A673 (cell line): ENCODE measurements around the gene TMOD1. TPM values are rescaled to one million over a fixed set of nuclear protein-coding genes. Genes with fewer than 3 reads are reported as not detected.

Source experiments
- BruUV-seq: library from RNA; stranded (reverse); fragments of 400-500 nt; replicated peaks from 2 replicates; lab custom pipeline; 2021; lab: Mats Ljungman, UMichigan
- CTCF ChIA-PET: fragments of 300-600 bp; sonication (Branson Sonifier 250); formaldehyde crosslinking; loops from one replicate; lab custom pipeline; 2022; ENCODE audit warnings: antibody characterized with exemption; lab: Charles Lee
- POLR2A ChIA-PET: fragments of 300-600 bp; sonication (Branson Sonifier 250); formaldehyde crosslinking; loops from one replicate; lab custom pipeline; 2022; ENCODE audit warnings: antibody characterized with exemption; ENCODE audit not compliant: low non-redundant PET; lab: Charles Lee
- DNase-seq: peaks from one replicate; pipeline ENCODE4 v3.0.0-alpha.2; 2015; ENCODE audit warnings: low spot score
- H3K27ac ChIP-seq: fragments of 200-600 bp; sonication (generic); 2 replicates; pipeline ENCODE4 v1.5.1; 2016; ENCODE audit warnings: mixed run types, low read depth, mild to moderate bottlenecking, mixed read lengths, antibody characterized with exemption, low read length; ENCODE audit not compliant: poor library complexity, severe bottlenecking
- H3K27me3 ChIP-seq: fragments of 200-600 bp; sonication (generic); replicated peaks from 2 replicates; pipeline ENCODE4 v1.6.1; 2017; ENCODE audit warnings: mixed run types, low read depth, mild to moderate bottlenecking, mixed read lengths, antibody characterized with exemption, low read length; ENCODE audit not compliant: insufficient read depth, poor library complexity
- H3K36me3 ChIP-seq: fragments of 200-600 bp; sonication (generic); 2 replicates; pipeline ENCODE4 v1.6.1; 2016; ENCODE audit warnings: mixed run types, mild to moderate bottlenecking, mixed read lengths, antibody characterized with exemption, low read length; ENCODE audit not compliant: insufficient read depth, poor library complexity, severe bottlenecking
- H3K4me1 ChIP-seq: fragments of 200-600 bp; sonication (generic); 2 replicates; pipeline ENCODE4 v1.6.1; 2017; ENCODE audit warnings: mixed run types, mild to moderate bottlenecking, mixed read lengths, antibody characterized with exemption, low read length; ENCODE audit not compliant: insufficient read depth, poor library complexity, severe bottlenecking
- H3K4me3 ChIP-seq: fragments of 200-600 bp; sonication (generic); 2 replicates; pipeline ENCODE4 v1.5.1; 2016; ENCODE audit warnings: low read depth, mixed run types, mild to moderate bottlenecking, mixed read lengths, low read length; ENCODE audit not compliant: poor library complexity, severe bottlenecking
- H3K9me3 ChIP-seq: fragments of 200-600 bp; sonication (generic); 2 replicates; pipeline ENCODE4 v1.6.1; 2016; ENCODE audit warnings: mixed run types, low read depth, mild to moderate bottlenecking, mixed read lengths, antibody characterized with exemption, low read length; ENCODE audit not compliant: poor library complexity, severe bottlenecking
- CTCF ChIP-seq: fragments of 300-800, 200-600 bp; sonication (generic); conservative IDR thresholded peaks from 2 replicates; pipeline ENCODE4 v1.5.1; 2017; ENCODE audit warnings: low read depth, mild to moderate bottlenecking, antibody characterized with exemption, low read length, moderate library complexity, mixed read lengths
- EZH2 ChIP-seq: fragments of 200-600 bp; sonication (generic); IDR thresholded peaks from 2 replicates; pipeline ENCODE4 v1.6.1; 2017; ENCODE audit warnings: borderline replicate concordance, low read depth, mild to moderate bottlenecking, mixed read lengths, antibody characterized with exemption, low read length; ENCODE audit not compliant: poor library complexity, severe bottlenecking
- intact Hi-C: fragments of 100-400 bp; cut with micrococcal nuclease; formaldehyde crosslinking; loops from one replicate; pipeline ENCODE4 v1.10.0; 2022; ENCODE audit not compliant: unreplicated experiment
- total RNA-seq: library from RNA; stranded (reverse); gene quantifications from 2 replicates; pipeline ENCODE4 v1.2.3, GENCODE V29; 2021

Gene TMOD1
- total RNA-seq, 1 experiment from 2014 or later, result 0.09 TPM

- Histone ChIP-seq H3K4me1 (peaks cover 16% of the 10 kb centered on the region), H3K9me3 (no peaks in the 10 kb centered on the region), H3K36me3 (no peaks in the 10 kb centered on the region), H3K27me3 (no peaks in the 10 kb centered on the region), H3K27ac (peak within 1 kb of the TSS; percentile 99), H3K4me3 (peak within 1 kb of the TSS; percentile 96)
- BruUV-seq, result no TSS peak
- intact Hi-C loops, result no loop called here
- POLR2A ChIA-PET, result interaction anchor here (0.7 kb wide), 3 partner anchors 18 to 1247 kb away, joined by 4 to 35 read pairs (median 6); no protein-coding TSS in a partner anchor
- TF ChIP-seq EZH2 (no peak), CTCF (no peak)
- CTCF ChIA-PET, result interaction anchor here (0.5 to 0.7 kb wide), 4 partner anchors 12 to 478 kb away, joined by 3 to 4 read pairs (median 4); no protein-coding TSS in a partner anchor
- DNase-seq, result peak; percentile 99
These were observed 131.8 kb downstream of the TMOD1 start, which contains the start of the genes NCBP1 and TSTD2 for GRCh38 chr9:97632985-97633858. NCBP1 (plus strand) TSS chr9:97633821; CDS start chr9:97633882, 61 bp downstream. TSTD2 (minus strand) TSS chr9:97633368; CDS start chr9:97627562, 5,806 bp downstream.

GRCh38 chr9:97633859-97634490 is 132.5 kb downstream of the TMOD1 start:
- Histone ChIP-seq H3K27ac (peak overlapping the region; percentile 99), H3K4me1 (peaks cover 16% of the 10 kb centered on the region), H3K4me3 (peak overlapping the region; percentile 96), H3K36me3 (no peaks in the 10 kb centered on the region), H3K9me3 (no peaks in the 10 kb centered on the region), H3K27me3 (no peaks in the 10 kb centered on the region)
- no peak for TF ChIP-seq EZH2
- no peak for TF ChIP-seq CTCF
- POLR2A ChIA-PET, result no interaction called here
- no peak for DNase-seq
- no TSS peak for BruUV-seq
- intact Hi-C loops, result no loop called here
- CTCF ChIA-PET, result interaction anchor here (0.5 kb wide), 1 partner anchor 19 kb away, joined by 3 read pairs; no protein-coding TSS in a partner anchor

- Histone ChIP-seq H3K4me1 (peaks cover 16% of the 10 kb centered on the region), H3K4me3 (peak overlapping the region; percentile 96), H3K27me3 (no peaks in the 10 kb centered on the region), H3K36me3 (no peaks in the 10 kb centered on the region), H3K27ac (peak overlapping the region; percentile 99), H3K9me3 (no peaks in the 10 kb centered on the region)
- intact Hi-C loops, result no loop called here
- no TSS peak for BruUV-seq
- CTCF ChIA-PET, result no interaction called here
- no peak for TF ChIP-seq CTCF
- no peak for TF ChIP-seq EZH2
- POLR2A ChIA-PET, result no interaction called here
- no peak for DNase-seq
These were observed 133.6 kb downstream of the TMOD1 start for GRCh38 chr9:97635026-97635425.
